HepG2 (cell line): Measurements from ENCODE around the gene MAN2A1. TPM values are rescaled to one million over a fixed set of nuclear protein-coding genes. Genes with fewer than 3 reads are reported as not detected.

Experiments
- ARID2 ChIP-seq: sonication (generic); formaldehyde crosslinking; IDR thresholded peaks from 2 replicates; pipeline ENCODE4 v1.8.1; 2022; ENCODE audit warnings: mild to moderate bottlenecking, missing genetic modification reagents, borderline replicate concordance
- KDM5A ChIP-seq: fragments of 200-600 bp; sonication (generic); IDR thresholded peaks from 2 replicates; pipeline ENCODE4 v1.7.0; 2018; ENCODE audit warnings: antibody characterized with exemption, mild to moderate bottlenecking, low read length, borderline replicate concordance
- PPARG ChIP-seq: conservative IDR thresholded peaks from 2 replicates; pipeline ENCODE4 v1.6.1; 2016; ENCODE audit warnings: missing biosample characterization, missing genetic modification reagents
- RARA ChIP-seq: IDR thresholded peaks from 2 replicates; pipeline ENCODE4 v1.6.1; 2016; ENCODE audit warnings: missing genetic modification reagents, missing compliant biosample characterization
- SKI ChIP-seq: fragments of 450-650 bp; IDR thresholded peaks from one replicate; pipeline ENCODE4 v1.6.1; 2018; ENCODE audit warnings: mild to moderate bottlenecking; ENCODE audit not compliant: partially characterized antibody
- ZFP91 ChIP-seq: sonication (generic); formaldehyde crosslinking; IDR thresholded peaks from 2 replicates; pipeline ENCODE4 v1.9.0; 2022; ENCODE audit warnings: missing genetic modification reagents, mild to moderate bottlenecking, borderline replicate concordance
- ZNF605 ChIP-seq: sonication (generic); formaldehyde crosslinking; IDR thresholded peaks from 2 replicates; pipeline ENCODE4 v1.8.0; 2022; ENCODE audit warnings: mild to moderate bottlenecking, missing genetic modification reagents
- polyA plus RNA-seq, 8 experiments: library from polyadenylated mRNA; depleted of rRNA in 3 of 8; stranded (reverse) in 7 of 8; unstranded in 1 of 8; fragments of >200 nt; fragmentation: Illumina TruSeq in 4 of 8; extraction: Trizol in 4 of 8; gene quantifications; 2 replicates each; pipeline versions ENCODE4 v1.2.1 to v1.2.3, GENCODE V29; 2011 to 2016; ENCODE audit warnings: low read depth in 4 of 8, missing spikeins in 1 of 8, mixed read lengths in 1 of 8; ENCODE audit not compliant: insufficient read depth in 1 of 8
- total RNA-seq, 5 experiments: library from RNA; depleted of rRNA; stranded (reverse); fragments of >200 nt; fragmentation: Illumina TruSeq; extraction: Trizol; gene quantifications; 2 replicates each; pipeline ENCODE4 v1.2.3, GENCODE V29; 2016; ENCODE audit warnings: low read depth in 1 of 5
- TF ChIP-seq, protein P1 (sequence below): sonication (generic); formaldehyde crosslinking; IDR thresholded peaks from 2 replicates; pipeline ENCODE4 v1.4.0; 2020; ENCODE audit warnings: missing genetic modification reagents

The MAN2A1 gene
- total and polyA plus RNA-seq, 2 of the 13 experiments (the other 11 are each of a cell fraction or from before 2014, with no cell fraction given) = 56.2 to 80.5 TPM

DNA sequence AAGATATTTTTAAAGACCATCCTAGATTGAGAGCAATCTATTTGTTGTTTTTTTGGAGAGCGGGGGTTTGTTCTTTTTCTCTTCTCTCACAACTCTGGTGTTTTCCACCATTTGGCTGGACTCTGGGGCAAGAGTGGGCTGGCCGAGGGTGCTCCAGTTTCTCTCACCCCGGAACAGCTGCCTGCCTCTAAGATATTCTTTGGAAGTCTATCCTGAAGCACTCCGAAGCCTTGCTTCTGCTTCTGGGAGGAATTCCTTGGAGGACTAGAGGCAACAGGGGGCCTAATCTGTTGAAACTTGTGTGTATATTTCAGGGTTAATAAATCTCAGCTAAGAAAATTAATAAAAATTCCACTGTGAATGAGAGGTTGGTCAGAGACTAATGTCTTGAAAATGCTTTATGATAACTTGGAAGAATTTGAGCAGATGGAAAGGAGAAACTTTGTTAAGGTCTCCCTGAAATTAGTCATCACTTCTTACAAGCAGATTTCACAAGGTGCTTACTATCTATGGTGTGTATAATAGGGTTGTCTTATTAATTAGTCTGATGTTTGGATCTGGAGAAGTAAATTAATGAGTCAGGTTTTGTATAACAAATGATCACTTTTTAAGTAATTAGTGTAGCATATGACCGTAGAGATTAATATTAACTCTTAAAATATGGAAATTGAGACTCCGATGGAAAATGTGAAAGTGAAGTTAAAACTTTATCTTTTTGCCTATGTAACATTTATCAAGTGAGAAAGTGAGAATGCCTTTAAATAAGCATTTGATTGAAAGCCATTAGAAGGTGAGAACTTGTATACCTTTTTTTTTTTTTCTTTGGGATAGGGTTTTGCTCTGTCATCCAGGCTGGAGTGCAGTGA lies 4.0 kb downstream of the MAN2A1 start (continued):
- TF ChIP-seq, protein P1, sequence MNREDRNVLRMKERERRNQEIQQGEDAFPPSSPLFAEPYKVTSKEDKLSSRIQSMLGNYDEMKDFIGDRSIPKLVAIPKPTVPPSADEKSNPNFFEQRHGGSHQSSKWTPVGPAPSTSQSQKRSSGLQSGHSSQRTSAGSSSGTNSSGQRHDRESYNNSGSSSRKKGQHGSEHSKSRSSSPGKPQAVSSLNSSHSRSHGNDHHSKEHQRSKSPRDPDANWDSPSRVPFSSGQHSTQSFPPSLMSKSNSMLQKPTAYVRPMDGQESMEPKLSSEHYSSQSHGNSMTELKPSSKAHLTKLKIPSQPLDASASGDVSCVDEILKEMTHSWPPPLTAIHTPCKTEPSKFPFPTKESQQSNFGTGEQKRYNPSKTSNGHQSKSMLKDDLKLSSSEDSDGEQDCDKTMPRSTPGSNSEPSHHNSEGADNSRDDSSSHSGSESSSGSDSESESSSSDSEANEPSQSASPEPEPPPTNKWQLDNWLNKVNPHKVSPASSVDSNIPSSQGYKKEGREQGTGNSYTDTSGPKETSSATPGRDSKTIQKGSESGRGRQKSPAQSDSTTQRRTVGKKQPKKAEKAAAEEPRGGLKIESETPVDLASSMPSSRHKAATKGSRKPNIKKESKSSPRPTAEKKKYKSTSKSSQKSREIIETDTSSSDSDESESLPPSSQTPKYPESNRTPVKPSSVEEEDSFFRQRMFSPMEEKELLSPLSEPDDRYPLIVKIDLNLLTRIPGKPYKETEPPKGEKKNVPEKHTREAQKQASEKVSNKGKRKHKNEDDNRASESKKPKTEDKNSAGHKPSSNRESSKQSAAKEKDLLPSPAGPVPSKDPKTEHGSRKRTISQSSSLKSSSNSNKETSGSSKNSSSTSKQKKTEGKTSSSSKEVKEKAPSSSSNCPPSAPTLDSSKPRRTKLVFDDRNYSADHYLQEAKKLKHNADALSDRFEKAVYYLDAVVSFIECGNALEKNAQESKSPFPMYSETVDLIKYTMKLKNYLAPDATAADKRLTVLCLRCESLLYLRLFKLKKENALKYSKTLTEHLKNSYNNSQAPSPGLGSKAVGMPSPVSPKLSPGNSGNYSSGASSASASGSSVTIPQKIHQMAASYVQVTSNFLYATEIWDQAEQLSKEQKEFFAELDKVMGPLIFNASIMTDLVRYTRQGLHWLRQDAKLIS (CRISPR knock-in tag) = no peak
- TF ChIP-seq KDM5A (no peak), ZNF605 (CRISPR knock-in tag) (no peak), ARID2 (CRISPR knock-in tag) (no peak), SKI (no peak), ZFP91 (CRISPR knock-in tag) (no peak), PPARG (CRISPR knock-in tag) (no peak), RARA (CRISPR knock-in tag) (no peak)
